SIG-M5 treated with dmso at 0.1 percent for 504 hours (cell line): Measurements from ENCODE around the gene SYCE3.

Experiments
- DNase-seq: peaks from one replicate; lab custom pipeline; 2025; ENCODE audit not compliant: unreplicated experiment; lab: John Stamatoyannopoulos, UW

SYCE3 gene

GRCh38 chr22:50504369-50505211 is 58.1 kb downstream of the SYCE3 start:
- DNase-seq = no peak

GRCh38 chr22:50503475-50504145 is 59.1 kb downstream of the SYCE3 start:
- no peak for DNase-seq

GRCh38 chr22:50502628-50503474 is 59.9 kb downstream of the SYCE3 start:
- DNase-seq = no peak

GRCh38 chr22:50502096-50502495 is 60.6 kb downstream of the SYCE3 start:
- DNase-seq = no peak
